ENCODE data around the gene NFRKB.

Gene NFRKB

DNA sequence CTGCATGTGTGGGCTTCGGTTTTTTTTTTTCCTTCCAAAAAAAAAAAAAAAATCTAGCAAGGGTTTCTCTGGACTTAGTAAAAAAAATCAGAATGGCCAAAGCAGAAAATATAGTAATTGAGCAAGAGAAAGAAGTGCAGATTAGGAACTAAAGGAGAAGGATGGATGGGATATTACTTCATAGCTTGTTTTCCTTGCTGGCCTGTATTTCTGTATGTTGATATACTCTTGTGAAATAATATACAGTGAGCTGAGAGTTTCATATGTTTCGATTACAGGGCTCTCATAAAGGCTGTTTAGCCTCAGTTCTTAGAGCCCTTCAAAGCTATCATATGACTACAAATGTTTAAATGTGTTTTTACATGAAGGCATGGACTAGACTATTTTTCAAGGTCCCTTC is 34.3 kb upstream of the NFRKB start:
- H3K4me1 Mint-ChIP-seq = no peaks in the 10 kb centered on the region
- H3K36me3 Mint-ChIP-seq (ENCODE audit: insufficient read depth) = peaks cover 20% of the 10 kb centered on the region
- H3K9me3 Mint-ChIP-seq = no peaks in the 10 kb centered on the region
- no peak for DNase-seq (ENCODE audit: low spot score in 2 of 2)
- no peak for ATAC-seq (replicated peaks; ENCODE audit: extremely low read depth, poor library complexity, severe bottlenecking)
- no peaks in the 10 kb centered on the region for H3K27me3 Mint-ChIP-seq
- H3K27ac Mint-ChIP-seq (ENCODE audit: low read depth) = no peak overlapping the region
- no peak overlapping the region for H3K4me3 Mint-ChIP-seq

DNA sequence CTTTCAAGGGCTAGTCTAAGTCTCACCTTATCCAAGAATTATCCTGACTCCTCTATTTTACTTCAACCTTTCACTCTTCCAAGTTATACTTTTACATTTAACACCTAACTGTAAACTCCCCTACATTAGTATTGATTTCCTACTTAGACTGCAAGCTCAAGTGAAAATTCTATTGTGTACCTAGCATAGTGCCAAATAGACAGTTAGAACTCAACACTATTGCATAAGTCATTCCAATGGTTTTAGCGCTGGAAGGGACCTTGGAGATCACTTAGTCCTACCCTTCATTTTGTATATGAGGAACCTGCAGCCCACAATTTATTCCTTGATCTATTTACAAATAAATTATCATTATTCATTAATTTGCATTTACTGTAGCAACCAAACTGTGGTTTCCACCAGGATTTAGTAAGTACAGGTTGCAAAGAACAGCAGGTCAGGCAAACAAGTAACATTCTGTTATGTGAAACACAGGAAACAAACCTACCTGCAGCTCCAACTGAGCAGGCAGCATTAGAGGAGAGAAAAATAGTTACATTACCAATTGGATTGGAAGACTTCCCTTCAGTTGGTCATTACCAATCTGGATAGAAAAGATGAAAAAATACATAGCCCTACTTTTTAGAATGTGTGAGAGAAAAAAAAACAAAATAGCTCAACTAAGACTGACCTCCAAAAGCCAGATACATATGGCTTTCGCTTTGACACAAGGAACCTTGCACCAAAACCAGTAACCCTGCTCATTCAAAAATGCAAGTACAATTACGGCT is 33.7 kb upstream of the NFRKB start:
- no peak overlapping the region for H3K4me3 Mint-ChIP-seq
- H3K36me3 Mint-ChIP-seq (ENCODE audit: insufficient read depth) = peaks cover 20% of the 10 kb centered on the region
- ATAC-seq (replicated peaks; ENCODE audit: extremely low read depth, poor library complexity, severe bottlenecking) (no peak), DNase-seq (ENCODE audit: low spot score in 2 of 2) (no peak)
- no peaks in the 10 kb centered on the region for H3K27me3 Mint-ChIP-seq
- H3K9me3 Mint-ChIP-seq = no peaks in the 10 kb centered on the region
- H3K27ac Mint-ChIP-seq (ENCODE audit: low read depth) = no peak overlapping the region
- H3K4me1 Mint-ChIP-seq = no peaks in the 10 kb centered on the region

DNA sequence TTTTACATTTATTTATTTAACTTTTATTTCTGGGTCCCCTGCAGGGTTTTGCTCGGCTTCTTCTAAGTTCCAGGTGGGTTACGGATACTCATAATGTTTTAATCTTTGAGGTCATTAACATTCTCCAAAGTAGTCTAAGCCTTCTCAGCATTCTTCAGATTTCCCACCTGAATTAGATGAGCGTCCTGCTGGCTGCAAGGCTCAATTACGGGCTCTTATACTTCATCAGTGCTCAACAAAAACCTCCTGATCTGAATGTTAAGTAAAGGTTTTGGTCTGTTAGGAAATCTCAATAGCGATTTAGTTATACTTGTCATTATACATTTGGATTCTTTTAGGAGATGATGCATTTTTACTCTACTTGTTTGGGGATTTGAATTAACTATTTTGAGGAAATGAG is 27.3 kb upstream of the NFRKB start:
- no peaks in the 10 kb centered on the region for H3K27me3 Mint-ChIP-seq
- no peak overlapping the region for H3K27ac Mint-ChIP-seq (ENCODE audit: low read depth)
- ATAC-seq (replicated peaks; ENCODE audit: extremely low read depth, poor library complexity, severe bottlenecking) = no peak

DNA sequence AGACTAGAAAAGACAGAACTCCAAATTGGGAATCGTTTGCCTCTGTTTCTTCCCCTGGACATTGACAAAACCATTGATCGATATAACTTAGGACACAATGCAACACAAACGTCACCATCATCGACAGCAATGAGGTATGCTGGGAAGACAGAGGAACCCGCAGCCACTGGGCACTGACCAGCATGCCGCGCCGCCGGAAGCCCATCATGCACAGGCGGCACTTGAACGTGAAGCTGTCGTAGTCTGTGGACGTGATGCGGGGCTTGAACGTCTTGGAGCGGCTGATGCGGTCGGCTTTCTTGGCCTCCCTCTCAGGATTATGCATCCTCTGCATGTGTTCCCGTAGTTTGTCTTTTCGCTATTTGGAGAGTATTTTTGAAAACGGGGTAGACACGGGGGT is 23.0 kb upstream of the NFRKB start:
- Mint-ChIP-seq H3K4me3 (no peak overlapping the region), H3K27ac (ENCODE audit: low read depth) (no peak overlapping the region), H3K27me3 (no peaks in the 10 kb centered on the region), H3K9me3 (no peaks in the 10 kb centered on the region), H3K4me1 (peaks cover 3% of the 10 kb centered on the region), H3K36me3 (ENCODE audit: insufficient read depth) (peaks cover 18% of the 10 kb centered on the region)
- DNase-seq (ENCODE audit: low spot score in 2 of 2) (no peak), ATAC-seq (replicated peaks; ENCODE audit: extremely low read depth, poor library complexity, severe bottlenecking) (no peak)

More for the DNA sequence above, 27.3 kb upstream of the NFRKB start:
- Mint-ChIP-seq H3K4me1 (peaks cover 6% of the 10 kb centered on the region), H3K36me3 (ENCODE audit: insufficient read depth) (peaks cover 10% of the 10 kb centered on the region), H3K9me3 (no peaks in the 10 kb centered on the region), H3K4me3 (no peak overlapping the region)
- no peak for DNase-seq (ENCODE audit: low spot score in 2 of 2)

DNA sequence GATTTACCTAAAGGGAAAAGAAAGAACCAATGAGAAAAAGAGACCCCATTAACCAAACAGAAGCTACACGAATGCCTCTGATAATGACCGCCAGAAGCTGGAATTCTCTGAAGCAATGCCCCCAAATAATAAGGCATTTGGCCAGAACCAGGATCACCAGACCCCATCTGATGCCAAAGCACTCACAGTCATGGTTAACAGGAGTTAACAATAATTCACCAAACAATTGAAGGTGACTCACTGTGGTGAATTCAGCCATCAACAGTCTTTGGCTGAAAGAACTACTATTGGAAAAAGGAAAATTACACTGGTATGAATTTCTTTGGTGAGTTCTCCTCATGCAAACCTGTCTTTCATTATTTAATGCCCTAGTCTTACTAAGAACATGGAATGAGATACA is 21.9 kb upstream of the NFRKB start:
- ATAC-seq (replicated peaks; ENCODE audit: extremely low read depth, poor library complexity, severe bottlenecking) (no peak), DNase-seq (ENCODE audit: low spot score in 2 of 2) (no peak)
- Mint-ChIP-seq H3K9me3 (no peaks in the 10 kb centered on the region), H3K27ac (ENCODE audit: low read depth) (no peak overlapping the region), H3K27me3 (no peaks in the 10 kb centered on the region), H3K4me1 (no peaks in the 10 kb centered on the region), H3K36me3 (ENCODE audit: insufficient read depth) (peaks cover 12% of the 10 kb centered on the region), H3K4me3 (no peak overlapping the region)

DNA sequence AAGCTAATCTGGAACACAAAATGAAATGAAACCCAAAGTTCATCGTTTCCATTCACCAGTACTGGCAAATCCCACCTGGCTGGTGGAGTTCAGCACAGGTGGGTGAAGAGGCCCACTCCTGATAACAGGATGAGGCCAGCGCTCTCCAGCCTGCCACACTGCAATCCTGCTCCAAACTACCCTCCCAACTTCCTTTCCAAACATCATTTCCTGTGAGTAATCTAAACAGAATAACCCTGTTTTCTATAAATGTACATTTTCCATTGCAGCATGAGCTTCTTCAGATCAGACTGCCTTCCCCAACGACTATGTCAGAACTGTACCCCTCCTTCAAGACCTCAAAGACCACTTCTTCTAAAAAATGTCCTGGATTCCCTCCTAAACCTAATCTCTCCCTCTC is 15.9 kb upstream of the NFRKB start:
- H3K27me3 Mint-ChIP-seq = no peaks in the 10 kb centered on the region
- ATAC-seq (replicated peaks; ENCODE audit: extremely low read depth, poor library complexity, severe bottlenecking) = no peak
- H3K4me3 Mint-ChIP-seq = no peak overlapping the region
- no peaks in the 10 kb centered on the region for H3K4me1 Mint-ChIP-seq
- no peaks in the 10 kb centered on the region for H3K9me3 Mint-ChIP-seq
- peaks cover 17% of the 10 kb centered on the region for H3K36me3 Mint-ChIP-seq (ENCODE audit: insufficient read depth)
- no peak for DNase-seq (ENCODE audit: low spot score in 2 of 2)
- H3K27ac Mint-ChIP-seq (ENCODE audit: low read depth) = no peak overlapping the region

DNA sequence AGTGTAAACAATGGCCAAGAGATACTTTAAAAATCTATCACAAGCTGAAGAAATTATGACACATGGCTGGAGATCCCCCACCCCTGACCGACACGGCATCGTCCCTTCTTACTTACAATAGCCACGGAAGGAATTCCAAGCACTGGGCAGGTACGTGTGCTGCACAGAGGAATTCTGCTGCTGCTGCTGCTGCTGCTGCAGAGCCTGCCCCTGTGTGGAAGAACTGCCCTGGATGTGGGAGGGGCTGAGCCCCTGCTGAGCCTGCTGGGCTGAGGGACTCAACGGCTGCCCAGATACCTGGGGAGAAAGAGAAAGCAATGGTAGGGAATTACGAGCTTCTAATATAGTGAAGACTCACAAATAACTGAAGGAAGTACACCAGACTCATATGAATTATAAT is 15.0 kb upstream of the NFRKB start:
- H3K4me1 Mint-ChIP-seq = no peaks in the 10 kb centered on the region
- H3K4me3 Mint-ChIP-seq = no peak overlapping the region
- ATAC-seq (replicated peaks; ENCODE audit: extremely low read depth, poor library complexity, severe bottlenecking) (no peak), DNase-seq (ENCODE audit: low spot score in 2 of 2) (no peak)
- H3K36me3 Mint-ChIP-seq (ENCODE audit: insufficient read depth) = peaks cover 19% of the 10 kb centered on the region
- H3K27ac Mint-ChIP-seq (ENCODE audit: low read depth) = no peak overlapping the region
- H3K9me3 Mint-ChIP-seq = no peaks in the 10 kb centered on the region
- no peaks in the 10 kb centered on the region for H3K27me3 Mint-ChIP-seq

DNA sequence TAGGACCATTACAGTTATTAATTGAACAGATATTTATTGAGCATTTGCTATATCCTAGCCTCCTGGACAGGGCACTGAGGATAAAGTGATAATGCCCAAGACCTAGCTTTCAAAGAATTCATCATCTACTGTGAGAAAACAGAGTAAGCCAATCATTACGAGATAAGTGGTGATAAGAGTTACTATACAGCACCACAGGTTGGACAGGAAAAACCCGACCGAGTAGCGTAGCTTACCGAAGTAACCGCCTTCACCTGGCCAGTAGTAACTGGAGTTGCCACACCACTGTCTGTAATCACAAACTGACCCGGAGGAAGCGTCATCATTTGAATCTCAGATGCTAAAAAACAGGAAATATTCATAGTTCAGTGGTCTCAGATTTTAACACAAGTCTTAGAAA is 10.0 kb upstream of the NFRKB start:
- ATAC-seq (replicated peaks; ENCODE audit: extremely low read depth, poor library complexity, severe bottlenecking) (no peak), DNase-seq (ENCODE audit: low spot score in 2 of 2) (no peak)
- Mint-ChIP-seq H3K4me1 (no peaks in the 10 kb centered on the region), H3K36me3 (ENCODE audit: insufficient read depth) (peaks cover 20% of the 10 kb centered on the region), H3K27me3 (no peaks in the 10 kb centered on the region), H3K4me3 (no peak overlapping the region), H3K9me3 (no peaks in the 10 kb centered on the region), H3K27ac (ENCODE audit: low read depth) (no peak overlapping the region)

DNA sequence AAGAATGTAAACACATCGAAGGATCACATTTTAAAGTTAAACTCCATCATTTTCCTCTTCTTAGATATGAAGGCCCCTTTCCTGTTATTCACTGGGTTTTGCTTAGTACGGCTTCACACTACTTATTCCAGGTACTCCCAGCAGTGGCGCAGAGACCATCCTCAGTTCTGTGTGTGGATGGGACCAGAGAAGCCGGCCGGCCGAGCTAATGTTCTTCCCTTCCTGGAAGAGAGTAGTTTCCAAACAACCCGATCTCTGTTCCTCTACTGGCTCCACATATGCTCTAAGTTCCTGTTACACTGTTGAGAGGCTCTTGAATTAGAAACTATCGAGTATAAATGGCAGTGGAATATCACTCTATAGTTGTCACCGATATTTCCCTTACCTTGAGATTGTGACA is 684 bp upstream of the NFRKB start:
- peak overlapping the region; percentile 88 for H3K4me3 Mint-ChIP-seq
- peaks cover 14% of the 10 kb centered on the region for H3K36me3 Mint-ChIP-seq (ENCODE audit: insufficient read depth)
- H3K27ac Mint-ChIP-seq (ENCODE audit: low read depth) = no peak overlapping the region
- no peaks in the 10 kb centered on the region for H3K27me3 Mint-ChIP-seq
- ATAC-seq (replicated peaks; ENCODE audit: extremely low read depth, poor library complexity, severe bottlenecking) = no peak
- H3K9me3 Mint-ChIP-seq = no peaks in the 10 kb centered on the region
- peaks cover 24% of the 10 kb centered on the region for H3K4me1 Mint-ChIP-seq
- DNase-seq (ENCODE audit: low spot score in 2 of 2) = no peak

DNA sequence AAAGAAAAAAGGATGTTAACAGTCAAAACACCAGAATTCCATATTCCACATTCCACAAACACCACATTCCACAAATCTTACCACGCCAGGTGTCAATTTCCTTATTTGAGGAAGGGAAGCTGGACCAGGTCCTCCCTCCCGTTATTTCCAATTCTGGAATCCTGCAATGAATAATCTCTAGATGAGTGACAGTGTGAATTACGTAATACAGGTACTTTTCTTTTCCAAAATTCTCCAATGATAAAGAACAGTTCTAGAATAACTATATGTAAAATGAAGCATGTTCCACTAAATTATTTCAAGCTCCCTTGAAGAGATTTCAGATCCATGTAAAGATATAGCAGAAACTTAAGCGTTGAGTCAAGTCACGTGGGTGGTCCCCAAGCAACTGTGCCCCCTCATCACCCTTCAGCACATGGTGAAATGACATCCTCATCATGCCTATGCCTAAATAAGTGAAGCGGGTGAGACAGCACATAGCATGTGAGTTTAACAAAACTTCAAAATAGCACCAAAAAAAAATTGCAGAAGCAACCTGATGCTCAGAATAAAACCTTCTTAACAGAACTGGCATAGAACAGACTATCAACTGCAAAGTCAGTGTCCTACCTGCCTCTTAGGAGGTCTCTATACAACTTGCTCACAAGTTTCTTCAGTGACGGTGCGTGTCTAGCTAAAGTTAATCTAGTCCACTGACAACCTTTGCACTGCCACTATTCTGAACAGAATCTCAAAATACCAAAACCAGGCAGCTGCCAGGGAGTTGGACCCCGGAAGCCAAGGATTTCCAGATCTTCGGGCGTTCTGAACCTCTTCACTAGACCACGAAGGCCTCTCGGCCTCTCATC is 876 bp downstream of the NFRKB start:
- Mint-ChIP-seq H3K9me3 (no peaks in the 10 kb centered on the region), H3K27ac (ENCODE audit: low read depth) (peak overlapping the region; percentile 61), H3K4me1 (peaks cover 33% of the 10 kb centered on the region), H3K36me3 (ENCODE audit: insufficient read depth) (peaks cover 16% of the 10 kb centered on the region), H3K27me3 (no peaks in the 10 kb centered on the region), H3K4me3 (peak overlapping the region; percentile 88)
- ATAC-seq (replicated peaks; ENCODE audit: extremely low read depth, poor library complexity, severe bottlenecking) (peak; percentile 46), DNase-seq (ENCODE audit: low spot score in 2 of 2) (no peak)

DNA sequence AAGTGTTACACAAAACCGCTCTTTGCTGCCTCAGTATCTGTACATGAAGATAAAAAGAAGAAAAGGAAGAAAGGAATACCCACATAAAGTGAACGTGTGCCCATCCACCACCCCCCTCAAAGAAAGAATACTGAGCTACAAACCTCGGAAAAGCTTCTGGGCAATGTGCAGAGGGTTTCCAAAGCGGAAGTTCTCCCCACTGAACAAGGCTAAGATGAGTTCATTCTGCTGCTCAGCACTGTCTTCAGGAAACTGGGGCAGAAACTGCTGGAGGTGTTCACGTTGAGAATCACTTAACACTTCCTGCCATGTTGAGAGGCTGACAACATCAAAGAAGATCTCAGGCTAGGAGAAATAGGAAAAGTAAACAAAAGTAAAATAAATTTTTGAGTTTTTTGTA is 6.9 kb downstream of the NFRKB start:
- Mint-ChIP-seq H3K27ac (ENCODE audit: low read depth) (no peak overlapping the region), H3K4me3 (peak overlapping the region; percentile 32), H3K27me3 (no peaks in the 10 kb centered on the region), H3K36me3 (ENCODE audit: insufficient read depth) (peaks cover 52% of the 10 kb centered on the region), H3K4me1 (peaks cover 23% of the 10 kb centered on the region), H3K9me3 (no peaks in the 10 kb centered on the region)
- DNase-seq (ENCODE audit: low spot score in 2 of 2) = no peak
- ATAC-seq (replicated peaks; ENCODE audit: extremely low read depth, poor library complexity, severe bottlenecking) = peak; percentile 43

DNA sequence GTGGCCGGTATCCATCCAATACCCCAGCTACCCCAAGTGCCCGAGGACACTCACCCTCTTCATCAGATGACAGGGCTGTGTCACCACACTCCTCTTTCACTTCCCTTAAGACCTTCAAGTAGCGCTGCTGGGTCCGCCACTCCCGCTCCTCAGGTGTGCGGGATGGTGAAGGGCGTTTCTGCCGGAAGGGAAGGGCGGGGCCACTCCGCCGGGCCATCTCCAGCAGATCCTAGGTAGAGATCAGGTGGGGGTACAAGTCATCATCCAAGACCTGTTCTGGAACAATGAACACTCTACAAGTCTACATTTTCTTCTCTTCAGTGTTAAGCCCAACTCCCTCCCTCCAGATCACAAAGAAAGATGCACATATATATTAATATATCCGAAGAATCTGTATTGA is 10.0 kb downstream of the NFRKB start:
- H3K4me3 Mint-ChIP-seq = no peak overlapping the region
- H3K27me3 Mint-ChIP-seq = no peaks in the 10 kb centered on the region
- no peak overlapping the region for H3K27ac Mint-ChIP-seq (ENCODE audit: low read depth)
- DNase-seq (ENCODE audit: low spot score in 2 of 2) (no peak), ATAC-seq (replicated peaks; ENCODE audit: extremely low read depth, poor library complexity, severe bottlenecking) (no peak)
- H3K4me1 Mint-ChIP-seq = peaks cover 19% of the 10 kb centered on the region
- no peaks in the 10 kb centered on the region for H3K9me3 Mint-ChIP-seq
- H3K36me3 Mint-ChIP-seq (ENCODE audit: insufficient read depth) = peaks cover 67% of the 10 kb centered on the region

DNA sequence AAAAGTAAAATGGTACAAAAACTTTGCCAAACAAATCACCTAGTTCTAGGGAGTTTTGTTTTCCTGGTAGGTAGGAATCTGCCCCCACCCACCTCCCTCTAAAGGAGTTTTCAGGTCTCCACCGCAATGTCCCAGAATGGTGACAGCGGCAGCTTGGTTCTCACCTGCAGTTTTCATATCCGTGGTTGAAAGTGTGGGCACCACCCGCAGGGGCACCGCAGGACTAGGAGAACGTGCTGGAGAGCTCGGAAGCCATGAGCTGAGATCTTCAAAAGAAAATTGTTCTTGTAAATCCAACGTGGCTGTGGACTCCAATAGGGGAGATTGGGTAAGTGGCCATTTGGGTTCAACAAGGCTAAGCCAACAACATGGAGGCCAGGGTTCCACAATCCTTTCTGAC is 10.8 kb downstream of the NFRKB start:
- Mint-ChIP-seq H3K9me3 (no peaks in the 10 kb centered on the region), H3K27me3 (no peaks in the 10 kb centered on the region), H3K4me1 (peaks cover 14% of the 10 kb centered on the region), H3K4me3 (no peak overlapping the region), H3K27ac (ENCODE audit: low read depth) (no peak overlapping the region), H3K36me3 (ENCODE audit: insufficient read depth) (peaks cover 67% of the 10 kb centered on the region)
- DNase-seq (ENCODE audit: low spot score in 2 of 2) (no peak), ATAC-seq (replicated peaks; ENCODE audit: extremely low read depth, poor library complexity, severe bottlenecking) (no peak)
